Measurements from ENCODE around the gene BANK1.

BANK1 gene

DNA sequence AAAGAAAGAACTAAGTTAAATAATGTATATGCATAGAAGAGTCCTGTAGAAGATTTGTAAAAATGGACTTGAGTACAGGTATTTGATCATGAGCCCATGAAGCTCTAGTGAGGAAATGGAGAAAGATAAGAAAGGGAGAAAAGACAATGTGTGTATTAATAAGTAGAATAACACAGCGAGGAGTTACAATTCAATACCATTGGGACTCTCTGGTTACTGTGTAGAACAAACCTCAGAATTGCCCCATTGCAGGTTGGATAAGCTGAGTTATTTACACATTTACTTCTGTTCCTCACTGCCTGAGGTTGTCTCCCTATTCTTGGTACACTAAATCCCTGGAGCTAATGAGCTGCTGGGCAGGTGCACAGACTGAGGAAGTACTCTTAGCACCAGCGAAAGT lies 33.3 kb downstream of the BANK1 start:
- DNase-seq = no peak

DNA sequence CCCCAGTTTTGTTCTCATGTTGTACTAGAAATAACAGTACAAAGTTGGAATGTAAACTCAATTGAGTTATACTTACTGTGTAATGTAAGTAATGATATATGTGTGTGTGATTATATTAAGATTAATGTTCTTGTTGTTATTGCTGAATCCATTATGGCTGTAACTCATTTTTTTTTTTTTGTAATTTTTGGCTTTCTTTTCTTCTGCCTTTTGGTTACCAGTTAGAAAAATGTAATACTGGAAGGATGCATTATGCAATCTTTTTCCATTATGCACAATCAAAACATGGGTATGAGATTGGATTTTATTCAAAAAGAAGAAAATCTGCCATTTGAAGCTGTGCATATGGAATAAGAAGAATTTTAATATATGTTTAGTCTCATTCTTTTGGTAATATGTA lies 34.0 kb downstream of the BANK1 start:
- DNase-seq = no peak

DNA sequence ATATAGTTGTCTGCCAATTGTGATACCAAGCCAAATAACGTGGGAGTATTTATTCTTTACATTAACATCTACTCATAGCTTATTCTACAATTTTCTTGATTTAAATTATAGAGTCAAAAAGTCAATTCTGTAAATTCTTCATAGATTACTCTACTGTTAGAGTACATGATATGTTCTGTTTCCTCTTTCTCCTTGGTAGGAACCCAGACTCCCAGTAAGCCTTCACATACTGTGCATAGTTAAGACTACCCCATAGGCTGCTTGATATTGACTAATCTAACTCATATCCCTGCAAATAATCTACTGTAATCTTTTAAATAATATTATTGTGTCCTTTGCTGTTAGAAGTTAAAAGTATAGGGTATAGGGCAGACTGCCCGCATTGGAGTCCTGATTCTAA lies 35.4 kb downstream of the BANK1 start:
- DNase-seq = no peak

DNA sequence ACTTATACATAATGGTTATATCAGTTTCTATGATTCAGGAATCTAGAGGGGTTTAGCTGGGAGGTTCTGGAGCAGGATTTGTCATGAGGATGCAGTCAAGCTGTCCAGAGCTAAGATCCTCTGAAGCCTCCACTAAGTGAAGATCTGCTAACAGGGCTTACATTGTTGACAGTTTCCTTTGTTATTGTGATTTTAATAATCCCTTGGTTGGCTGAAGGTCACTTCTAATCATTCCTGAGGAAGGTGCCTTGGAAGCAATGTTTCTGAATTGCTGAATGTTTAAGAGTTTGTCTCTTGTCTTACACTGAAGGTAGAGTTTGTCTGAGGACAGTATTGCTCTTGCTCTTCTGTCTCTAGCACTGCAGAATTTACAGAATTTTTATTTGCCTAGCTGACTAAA lies 41.3 kb downstream of the BANK1 start:
- DNase-seq = no peak

DNA sequence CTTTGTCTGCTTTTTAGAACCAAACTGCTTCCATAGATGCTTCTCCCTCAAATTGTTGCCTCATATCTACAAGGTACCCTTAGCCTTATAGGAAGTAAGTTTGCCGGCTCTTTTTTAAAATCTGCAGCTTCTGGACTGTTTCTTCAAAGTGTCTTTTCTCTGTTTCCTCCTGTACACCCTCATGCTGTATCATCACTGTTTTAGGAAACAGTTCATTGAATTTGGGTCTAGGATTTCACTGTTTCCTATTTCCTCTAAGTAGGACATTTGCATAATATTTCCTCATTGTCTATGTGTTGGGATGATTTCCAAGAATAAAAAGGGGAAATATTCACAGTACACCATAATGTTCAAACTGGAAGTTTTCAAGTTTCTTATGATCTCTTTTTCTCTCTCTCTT lies 43.0 kb downstream of the BANK1 start:
- no peak for DNase-seq

DNA sequence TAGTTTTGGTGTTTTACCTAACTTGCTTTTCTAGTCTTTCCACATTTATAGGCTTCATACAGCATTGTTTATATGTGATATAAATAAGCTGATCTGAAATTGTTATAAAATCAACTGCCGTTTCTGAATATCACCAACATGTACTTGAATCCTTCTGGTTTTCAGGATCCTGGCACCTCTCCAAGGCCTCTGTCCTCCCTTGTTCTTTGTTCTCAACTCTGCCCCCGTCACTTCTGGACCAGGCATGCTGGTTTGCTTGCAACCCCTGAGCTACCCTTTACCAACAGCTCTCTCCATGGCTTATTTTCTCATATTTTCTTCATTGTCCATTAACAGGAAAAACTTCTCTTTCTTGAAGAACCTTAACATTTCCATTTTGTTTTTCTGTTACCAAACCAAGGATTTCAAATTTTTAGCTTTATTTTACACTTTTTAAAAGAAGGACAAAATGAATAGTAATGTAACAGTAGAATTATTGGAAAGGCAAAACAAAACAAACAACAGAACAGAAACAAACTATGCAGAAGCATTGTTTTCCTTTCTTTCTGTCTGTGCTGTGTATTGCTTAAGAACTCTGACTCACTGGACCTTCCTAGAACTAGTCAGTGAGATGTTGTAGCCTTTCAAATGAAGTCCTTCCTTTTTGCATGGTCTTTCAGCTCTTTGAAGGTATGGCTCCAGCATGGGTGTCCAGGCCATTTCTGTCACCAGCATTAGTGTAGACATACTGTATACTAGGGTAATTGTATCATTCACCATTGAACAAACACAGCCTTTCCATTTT lies 44.8 kb downstream of the BANK1 start:
- peak in 2 of 14 donors; percentile 1 to 12 for DNase-seq

DNA sequence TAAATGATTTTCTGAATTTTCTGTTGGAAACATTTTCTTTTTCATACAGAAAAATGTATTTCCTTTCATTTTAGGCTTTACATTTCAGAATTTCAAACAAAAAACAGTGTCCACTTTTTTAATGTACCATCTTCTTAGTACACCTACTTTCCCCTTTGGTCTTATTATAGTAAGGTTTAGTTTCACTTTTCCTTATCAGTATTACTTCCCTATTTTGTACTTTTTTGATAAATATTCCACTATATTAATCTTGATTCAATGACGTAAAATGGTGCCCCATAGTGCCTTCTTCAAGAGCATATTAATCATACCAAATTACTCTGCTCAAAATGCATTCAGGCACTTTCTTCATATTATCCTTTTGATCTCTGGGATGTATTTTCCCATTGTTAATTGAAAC lies 52.5 kb downstream of the BANK1 start:
- DNase-seq = no peak

DNA sequence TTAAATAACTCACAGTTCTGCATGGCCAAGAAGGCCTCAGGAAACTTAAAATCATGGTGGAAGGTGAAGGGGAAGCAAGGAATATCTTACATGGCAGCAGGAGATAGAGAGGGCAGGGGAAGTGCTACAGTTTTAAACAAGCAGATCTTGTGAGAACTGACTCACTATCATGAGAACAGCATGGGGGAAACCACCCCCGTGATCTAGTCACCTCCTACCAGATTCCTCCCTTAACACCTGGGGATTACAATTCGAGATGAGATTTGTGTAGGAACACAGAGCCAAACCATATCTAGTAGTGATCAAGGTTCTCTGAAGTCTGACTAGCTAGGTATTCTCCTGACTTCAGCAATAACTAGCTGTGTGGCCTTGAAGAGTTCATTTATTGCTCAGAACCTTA lies 56.0 kb downstream of the BANK1 start:
- DNase-seq = no peak

DNA sequence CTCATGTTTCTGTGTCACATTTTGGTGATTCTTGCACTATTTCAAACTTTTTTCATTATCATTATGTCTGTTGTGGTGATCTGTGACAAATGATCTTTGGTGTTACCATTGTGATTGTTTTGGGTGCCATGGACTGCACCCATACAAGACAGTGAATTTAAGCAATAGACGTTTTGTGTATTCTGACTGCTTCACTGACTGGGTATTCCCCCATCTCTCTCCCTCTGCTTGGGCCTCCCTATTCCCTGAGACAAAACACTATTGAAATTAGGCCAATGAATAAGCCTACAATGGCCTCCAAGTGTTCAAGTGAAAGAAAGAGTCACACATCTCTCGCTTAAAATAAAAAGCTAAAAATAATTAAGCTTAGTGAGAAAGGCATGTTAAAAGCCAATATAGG lies 60.2 kb downstream of the BANK1 start:
- DNase-seq = no peak

DNA sequence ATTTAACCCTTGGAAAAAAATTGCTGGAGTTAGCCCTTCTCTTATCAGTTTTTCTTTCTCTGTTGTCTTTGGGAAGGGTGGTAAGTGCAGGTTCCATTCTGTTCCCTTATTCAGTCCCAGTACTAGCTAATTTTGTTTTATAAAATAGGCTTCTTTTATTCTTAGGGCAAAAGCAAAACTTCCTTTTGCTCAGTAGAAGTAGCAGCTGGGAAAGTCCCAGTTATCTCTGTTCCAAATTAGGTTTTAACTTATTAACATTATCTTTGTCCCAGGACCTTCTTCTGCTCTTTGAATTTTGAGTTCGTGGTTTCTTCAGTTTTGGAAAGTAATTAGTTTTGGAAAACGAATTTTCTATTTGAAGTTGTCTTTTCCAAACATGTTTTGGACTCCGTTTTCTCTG lies 61.1 kb downstream of the BANK1 start:
- no peak for DNase-seq

DNA sequence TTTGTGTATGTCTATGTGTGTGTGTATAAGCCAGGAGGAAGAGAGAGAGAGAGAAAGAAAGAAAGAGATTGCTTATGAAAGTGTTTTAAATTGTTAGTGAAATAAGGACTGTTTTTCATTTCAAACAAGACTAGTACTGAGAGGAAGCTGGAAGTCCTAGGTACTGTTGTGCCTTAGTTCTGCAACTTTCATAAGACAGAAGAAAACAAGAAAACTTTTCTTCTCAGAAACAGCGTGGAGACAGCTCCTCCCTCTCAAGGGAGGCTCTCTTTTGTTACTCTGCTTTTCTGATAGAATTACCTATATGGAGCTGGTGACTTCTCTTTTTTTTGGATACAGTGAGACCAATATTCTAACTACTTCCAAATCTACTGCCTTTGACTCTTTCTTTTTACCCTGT lies 62.5 kb downstream of the BANK1 start:
- DNase-seq = no peak

DNA sequence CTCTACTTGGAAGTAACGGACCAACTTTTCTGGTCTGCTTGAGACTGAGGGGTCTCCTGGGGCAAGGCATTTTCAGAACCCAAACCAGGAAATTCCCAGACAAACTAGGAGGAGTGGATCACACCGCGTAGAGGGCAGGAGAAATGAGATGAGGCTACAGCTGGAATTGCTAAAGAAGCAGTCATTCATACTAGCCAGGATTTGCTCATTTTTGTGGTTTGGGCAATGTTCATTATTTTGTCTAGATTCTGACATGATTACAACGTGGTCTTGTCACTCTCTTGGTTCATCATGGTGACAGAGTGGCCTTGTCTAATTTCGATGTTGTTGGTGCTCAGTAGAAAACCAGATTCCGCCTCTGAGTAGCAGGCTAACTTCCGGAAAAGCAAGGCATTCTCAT lies 63.2 kb downstream of the BANK1 start:
- DNase-seq = no peak

DNA sequence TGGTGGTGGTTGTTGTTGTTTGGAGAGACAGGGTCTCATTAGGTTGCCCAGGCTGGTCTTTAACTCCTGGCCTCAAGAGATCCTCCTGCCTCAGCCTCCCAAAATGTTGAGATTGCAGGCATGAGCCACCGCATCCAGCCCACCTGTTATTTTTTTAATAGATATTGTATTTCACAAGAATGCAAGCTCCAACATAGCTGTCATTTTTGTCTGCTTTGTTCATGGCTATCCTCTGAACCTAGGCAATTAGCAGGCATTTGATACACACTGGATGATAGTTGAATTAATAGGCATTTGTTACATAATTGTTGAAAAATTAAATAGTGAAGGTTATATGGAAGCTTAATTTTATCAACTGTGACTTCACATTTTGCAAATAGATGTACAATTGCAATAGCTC lies 64.7 kb downstream of the BANK1 start:
- no peak for DNase-seq

DNA sequence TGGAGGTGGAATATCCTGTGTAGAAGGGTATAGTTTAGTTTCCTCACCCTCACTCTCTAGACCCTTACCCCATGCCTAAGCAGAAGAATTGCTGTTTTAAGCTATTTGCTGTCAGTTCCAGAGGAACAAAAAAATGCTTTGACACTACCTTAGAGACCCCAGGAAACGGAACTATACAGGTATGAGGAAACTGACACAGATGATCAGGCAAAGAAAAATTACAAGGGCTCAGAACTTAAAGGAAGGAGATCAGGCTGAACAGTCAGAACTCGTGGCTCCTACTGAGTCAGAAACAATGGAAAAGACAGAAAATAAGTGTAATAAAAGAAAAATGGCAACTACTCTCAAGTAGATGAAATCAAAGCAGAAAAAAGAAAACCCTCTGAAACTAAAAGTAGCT lies 65.6 kb downstream of the BANK1 start:
- no peak for DNase-seq

DNA sequence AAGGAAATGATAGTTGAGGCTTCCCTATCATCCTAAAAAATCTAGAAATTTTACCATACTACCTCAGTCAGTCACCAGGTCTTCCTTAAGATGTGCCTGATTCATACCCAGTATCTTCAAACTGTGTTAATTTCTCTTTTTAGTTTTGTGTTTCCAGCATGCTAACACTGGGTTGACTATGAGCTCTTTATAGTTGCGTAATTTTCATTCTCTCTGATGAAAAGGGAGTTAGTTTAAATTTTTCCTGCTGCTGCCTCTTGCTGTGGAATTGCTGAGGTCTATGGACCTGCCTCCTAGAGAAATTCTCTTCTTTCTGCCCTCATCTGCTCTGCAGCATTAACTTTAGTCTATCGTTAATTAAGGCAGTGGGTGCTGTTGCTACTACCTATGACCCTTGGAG lies 66.6 kb downstream of the BANK1 start:
- DNase-seq = no peak

DNA sequence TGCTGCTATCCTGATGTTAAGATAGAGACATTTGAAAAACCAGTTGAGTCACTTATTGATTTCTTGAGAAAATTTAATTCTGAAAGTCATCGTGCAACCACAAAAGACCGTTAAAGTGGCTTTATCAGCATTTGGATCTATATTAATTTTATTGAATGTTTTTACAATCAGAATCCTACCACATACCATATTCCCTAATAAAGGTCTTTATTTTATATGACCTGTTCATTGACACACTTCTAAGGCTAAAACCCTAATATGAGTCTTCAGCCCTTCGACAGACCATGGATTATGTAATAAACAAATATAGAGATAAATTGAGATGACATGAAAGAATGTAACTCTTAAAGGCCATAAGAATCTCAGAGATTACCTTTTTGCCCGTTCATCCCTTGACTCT lies 68.1 kb downstream of the BANK1 start:
- no peak for DNase-seq

DNA sequence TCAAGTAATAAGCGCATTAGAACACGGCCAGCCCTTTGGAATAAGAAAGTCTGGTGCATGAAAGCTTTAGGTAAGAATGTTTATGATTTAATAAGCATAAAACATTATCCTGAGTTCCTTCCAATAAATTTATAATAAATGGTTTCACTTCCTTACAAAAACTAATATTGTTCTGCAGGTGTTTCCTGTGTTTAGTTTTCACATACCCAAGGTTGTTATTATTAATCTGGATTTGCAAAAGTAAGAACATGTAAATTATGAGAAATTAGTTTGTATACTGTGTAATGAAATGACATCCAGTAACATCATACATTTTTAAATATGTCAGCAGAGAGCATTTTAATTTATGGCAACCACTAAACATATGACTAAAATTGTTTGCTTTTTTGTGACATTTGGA lies 72.1 kb downstream of the BANK1 start:
- no peak for DNase-seq

DNA sequence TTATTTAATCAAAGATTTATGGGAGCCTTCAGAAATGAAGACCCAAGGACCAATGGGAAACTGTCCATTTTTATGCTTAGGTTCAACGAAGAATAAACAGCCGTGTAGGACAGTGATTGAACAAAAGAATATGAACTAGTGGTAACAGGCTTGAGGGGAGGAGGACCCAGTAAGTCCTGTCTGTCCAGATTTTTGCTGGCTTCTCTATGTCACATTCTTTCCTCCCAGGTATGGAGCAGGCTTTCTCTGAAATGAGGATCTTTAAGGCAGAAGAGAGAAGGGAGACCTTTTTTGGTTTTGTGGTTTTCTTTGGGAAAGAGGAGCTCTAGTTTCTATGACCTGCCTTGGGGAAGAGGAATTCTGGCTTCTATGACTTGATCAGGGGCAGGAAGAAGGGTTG lies 74.1 kb downstream of the BANK1 start:
- no peak for DNase-seq

DNA sequence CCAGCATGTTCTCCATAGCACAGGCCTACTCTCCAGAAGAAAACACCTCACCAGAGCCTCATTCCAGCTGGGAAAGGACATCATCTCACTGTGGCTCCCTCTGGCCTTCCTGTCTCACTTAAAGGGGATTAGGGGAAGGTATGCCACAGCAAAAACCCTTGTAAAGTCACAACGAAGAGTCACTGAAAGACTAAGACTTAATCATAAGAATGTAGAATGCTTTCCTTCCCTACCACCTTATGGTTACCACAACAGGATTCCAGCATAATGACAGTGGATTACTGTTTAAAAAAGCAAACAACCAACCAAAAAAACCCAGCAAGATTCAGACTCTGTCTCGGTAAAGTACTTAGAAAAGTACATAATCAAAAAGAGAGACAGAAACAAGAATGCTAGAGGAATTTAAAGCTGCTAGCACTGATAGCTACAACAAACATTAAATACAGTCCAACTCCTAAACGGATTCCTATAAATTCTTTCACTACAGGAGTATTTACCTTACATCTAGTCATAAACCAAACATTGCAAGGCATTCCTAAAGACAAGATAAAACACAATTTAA lies 75.1 kb downstream of the BANK1 start:
- no peak for DNase-seq

DNA sequence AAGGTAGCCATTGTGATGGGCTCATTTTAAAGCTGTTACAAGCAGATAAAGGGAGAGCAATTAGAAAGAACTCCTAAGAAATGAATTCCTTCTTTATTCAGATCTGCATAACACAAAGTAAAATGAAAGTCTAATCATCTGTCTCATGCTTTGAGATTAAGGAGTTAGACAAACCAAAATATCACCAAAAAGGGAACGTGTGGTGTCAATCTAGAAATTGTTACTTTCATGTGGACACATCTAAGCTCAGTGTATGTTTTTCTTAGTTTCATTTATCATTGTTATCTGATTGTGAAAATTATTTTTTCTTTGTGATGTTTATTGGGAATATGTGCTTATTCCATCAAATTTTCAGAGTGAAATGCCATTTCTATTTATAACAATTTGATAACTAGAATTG lies 80.3 kb downstream of the BANK1 start:
- no peak for DNase-seq

DNA sequence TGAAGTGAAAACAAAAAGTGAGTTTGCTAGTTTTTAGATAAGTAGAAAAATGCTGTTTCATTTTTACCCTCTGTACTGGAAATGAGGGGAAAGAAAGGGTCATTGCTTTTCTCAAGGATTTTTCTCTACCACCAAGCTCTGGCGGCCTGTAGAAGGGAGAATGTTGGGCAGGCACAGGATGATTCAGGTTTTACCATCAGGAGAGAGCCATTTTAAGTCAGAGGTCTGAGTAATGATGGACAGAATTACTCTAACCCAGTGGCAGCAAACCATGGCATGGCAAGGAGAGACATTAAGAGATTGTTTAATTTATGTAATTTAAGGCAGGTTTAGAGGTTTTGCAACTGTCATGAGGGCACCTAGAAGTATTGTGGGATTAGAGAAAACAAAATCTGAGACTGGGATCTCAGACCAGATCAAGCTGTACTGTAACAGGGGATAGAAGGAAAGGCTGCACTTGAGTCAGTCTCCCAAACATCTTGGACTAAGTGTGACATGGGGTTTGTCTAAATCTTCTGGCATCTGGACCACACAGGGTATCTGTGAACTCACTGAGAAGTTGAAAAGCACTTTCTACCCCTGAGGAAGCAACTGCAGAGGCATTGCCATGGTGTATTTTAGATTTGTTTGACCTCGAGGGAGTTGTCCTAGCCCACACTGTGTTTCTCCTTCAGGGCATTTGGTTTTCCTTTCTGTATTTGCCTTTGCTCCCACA lies 81.6 kb downstream of the BANK1 start:
- no peak for DNase-seq

DNA sequence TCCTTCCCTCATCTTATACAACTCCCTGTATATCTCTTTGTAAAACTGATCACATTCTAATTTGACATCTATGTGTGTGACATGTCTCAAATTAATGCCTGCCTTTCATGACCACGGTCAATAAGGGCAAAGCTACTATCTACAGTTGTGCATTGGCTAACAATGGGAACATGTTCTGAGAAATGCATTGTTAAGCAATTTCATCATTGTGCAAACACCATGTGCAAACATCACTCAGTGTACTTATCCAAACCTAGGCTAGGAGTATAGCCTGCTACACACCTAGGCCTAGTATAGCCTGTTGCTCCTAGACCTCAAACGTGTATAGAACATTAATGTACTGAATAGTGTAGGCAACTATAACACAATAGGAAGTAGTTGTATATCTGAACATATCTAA lies 95.0 kb downstream of the BANK1 start:
- DNase-seq = no peak

DNA sequence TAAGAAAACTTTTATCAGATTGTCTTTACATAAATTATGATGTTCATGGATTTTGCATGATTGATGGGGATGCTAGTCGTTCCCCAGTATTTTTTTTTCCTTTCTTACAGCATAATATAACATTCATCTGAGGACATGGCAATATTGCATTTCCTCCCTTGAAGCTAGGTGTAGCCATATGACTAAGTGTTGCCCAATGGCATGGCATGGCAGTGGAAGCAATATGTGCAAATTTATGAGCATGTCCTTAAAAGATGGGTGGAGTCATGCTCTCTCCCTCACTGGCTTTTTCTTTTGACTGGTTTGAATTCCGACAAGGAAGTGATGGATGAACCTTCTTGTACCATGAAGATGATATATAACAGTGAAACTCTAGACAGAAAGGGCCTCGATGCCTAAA lies 96.3 kb downstream of the BANK1 start:
- DNase-seq = no peak

DNA sequence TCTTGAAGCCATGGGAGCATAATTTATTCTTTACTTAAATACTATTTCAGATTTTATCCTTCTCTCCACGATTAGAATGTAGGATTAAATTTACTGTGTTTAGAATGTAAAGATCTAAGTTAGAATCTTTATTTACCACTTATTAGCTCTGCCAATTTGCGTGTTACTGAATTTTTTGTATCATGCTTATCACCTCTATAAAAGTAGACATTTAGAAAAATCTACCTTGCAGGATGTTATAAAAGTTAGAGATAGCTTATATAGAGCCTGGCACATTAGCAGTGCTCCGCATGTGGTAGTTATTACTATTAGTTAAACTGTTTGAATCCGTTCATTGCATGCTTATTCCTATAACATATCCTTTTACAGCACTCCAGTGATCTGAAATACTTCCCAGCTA lies 97.9 kb downstream of the BANK1 start:
- no peak for DNase-seq

Measured in C1 segment of cervical spinal cord (tissue), 14 donors.